NCI-H460 (cell line): ENCODE data around the gene LRCH2. TPM values are rescaled to one million over a fixed set of nuclear protein-coding genes. Genes with fewer than 3 reads are reported as not detected.
"Not testable (repeated sequence)": the region's sequence is repeated elsewhere in the genome, so short reads cannot be mapped to it uniquely, and the experiment has no call there.

ENCODE experiments used
- DNase-seq: peaks from one replicate; pipeline ENCODE4 v3.0.0-alpha.2; 2016; ENCODE audit warnings: low read depth; ENCODE audit errors: extremely low read depth
- total RNA-seq: library from RNA; depleted of rRNA; stranded (reverse); fragments of >200 nt; shearing (Covaris generic); gene quantifications from 2 replicates; pipeline ENCODE4 v1.2.3, GENCODE V29; 2014

The LRCH2 gene
- total RNA-seq, 1 experiment from 2014 or later, result 0.07 TPM

GRCh38 chrX:115214605-115215004, 19.3 kb downstream of the LRCH2 start:
- no peak for DNase-seq

DNA sequence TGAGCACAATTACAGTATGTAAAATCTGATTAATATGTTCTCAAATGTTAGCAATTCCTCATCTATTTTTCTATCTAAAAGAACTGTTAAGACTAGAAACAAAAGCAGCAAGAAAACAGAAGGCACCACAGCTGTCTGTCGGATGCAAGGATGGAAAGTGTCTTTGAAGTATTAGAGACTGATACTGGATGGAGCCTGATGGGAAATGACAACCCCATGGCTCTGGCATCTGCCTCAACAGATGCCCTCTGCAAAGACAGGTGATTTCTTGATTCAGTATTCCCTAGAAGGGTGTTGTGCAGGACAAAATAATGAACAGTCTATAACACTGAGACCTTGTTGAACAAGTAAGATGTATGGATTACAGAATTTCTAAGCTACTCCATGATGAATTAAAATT, 19.7 kb downstream of the LRCH2 start:
- DNase-seq, result no peak

GRCh38 chrX:115209547-115209946, 24.3 kb downstream of the LRCH2 start:
- DNase-seq, result not testable (repeated sequence)

DNA sequence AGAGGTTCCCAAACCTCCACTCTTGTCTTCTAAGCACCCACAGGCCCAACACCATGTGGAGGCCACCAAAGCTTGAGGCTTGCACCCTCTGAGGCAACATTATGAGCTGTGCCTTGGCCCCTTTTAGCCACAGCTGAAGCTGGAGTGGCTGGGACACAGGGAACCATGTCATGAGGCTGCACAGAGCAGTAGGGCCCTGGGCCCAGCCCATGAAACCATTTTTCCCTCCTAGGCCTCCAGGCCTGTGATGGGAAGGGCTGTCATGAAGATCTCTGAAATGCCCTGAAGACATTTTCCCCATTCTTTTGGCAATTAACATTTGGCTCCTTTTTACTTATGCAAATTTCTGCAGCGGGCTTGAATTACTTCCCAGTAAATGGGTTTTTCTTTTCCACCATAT, 29.9 kb downstream of the LRCH2 start:
- no peak for DNase-seq

GRCh38 chrX:115192244-115192700, 41.6 kb downstream of the LRCH2 start:
- DNase-seq, result no peak

- no peak for DNase-seq
These were observed 42.2 kb downstream of the LRCH2 start for GRCh38 chrX:115191490-115192243.

DNA sequence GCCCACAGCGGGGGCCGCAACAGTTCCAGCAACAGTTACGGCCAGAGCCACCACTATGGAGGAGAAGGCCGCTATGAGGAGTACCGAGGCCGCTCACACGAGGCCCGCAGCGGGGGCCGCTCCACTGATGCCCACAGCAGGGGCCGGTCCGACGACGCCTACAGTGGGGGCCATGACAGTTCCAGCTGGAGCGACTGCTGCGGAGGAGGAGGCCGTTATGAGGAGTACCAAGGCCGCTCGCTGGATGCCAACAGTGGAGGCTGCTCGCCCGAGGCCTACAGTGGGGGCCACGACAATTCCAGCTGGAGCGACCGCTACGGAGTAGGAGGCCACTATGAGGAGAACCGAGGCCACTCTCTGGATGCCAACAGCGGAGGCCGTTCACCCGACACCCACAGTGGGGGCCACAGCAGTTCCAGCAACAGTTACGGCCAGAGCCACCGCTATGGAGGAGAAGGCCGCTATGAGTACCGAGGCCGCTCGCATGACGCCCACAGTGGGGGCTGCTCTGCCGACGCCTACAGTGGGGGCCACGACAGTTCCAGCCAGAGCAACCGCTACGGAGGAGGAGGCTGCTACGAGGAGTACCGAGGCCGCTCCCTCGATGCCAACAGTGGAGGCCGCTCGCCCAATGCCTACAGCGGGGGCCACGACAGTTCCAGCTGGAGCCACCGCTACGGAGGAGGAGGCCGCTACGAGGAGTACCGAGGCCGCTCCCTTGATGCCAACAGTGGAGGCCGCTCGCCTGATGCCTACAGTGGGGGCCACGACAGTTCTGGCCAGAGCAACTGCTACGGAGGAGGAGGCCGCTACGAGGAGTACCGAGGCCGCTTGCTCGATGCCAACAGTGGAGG, 43.0 kb downstream of the LRCH2 start:
- no peak for DNase-seq

DNA sequence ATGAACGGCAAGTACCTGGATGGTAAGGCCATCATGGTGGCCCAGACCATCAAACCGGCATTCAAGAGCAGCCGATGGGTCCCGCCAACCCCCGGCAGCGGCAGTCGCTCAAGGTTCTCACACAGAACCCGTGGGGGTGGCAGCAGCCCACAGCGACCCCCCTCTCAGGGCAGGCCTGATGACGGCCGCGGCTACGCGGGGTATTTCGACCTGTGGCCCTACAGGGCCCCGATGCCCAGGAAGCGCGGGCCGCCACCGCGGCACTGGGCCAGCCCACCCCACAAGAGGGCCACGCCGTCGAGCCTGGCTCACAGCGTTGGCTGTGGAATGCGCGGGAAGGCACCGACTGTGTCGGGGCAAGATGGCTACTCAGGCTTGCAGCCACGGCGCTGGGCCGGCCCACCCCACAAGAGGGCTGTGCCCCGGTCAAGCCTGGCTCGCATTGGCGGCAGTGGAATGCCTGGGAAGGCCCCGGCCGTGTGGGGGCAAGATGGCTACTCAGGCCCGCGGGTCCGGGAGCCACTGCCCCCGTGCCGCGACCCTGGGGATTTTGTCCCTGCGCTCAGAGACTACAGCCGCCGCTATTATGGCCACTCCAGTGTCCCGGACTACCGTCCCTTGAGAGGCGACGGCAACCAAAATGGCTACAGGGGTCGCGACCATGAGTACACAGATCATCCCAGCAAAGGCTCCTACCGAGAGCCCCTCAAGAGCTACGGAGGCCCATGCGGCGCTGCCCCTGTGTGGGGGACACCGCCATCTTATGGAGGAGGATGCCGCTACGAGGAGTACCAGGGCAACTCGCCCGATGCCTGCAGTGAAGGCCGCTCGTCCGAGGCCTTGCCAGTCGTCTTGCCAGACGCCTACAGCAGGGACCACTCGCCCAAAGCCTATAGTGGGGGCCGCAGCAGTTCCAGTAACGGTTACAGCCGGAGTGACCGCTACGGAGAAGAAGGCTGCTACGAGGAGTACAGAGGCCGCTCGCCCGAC, 44.0 kb downstream of the LRCH2 start:
- DNase-seq, result no peak

DNA sequence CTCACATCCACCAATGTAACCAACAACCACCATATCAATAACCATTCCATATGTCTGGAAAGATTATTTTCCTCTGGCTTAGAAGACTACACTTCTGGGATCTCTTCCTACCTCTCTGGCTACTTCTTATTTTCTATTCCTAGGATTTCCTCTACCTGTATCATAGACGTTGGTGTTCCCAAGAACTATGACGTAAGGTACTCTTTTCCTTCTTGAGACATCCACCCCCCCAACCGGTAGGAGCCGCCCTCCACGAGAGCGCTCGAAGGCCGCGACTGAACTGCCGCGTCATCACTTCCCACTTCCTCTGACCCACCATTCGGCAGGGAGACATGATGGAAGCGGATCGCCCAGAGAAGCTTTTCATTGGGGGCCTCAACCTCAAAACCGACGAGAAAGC, 44.8 kb downstream of the LRCH2 start, which contains the start of gene RBMXL3:
Gene RBMXL3 (plus strand): TSS at position 301 of the 400 bp plus-strand sequence. CDS start 32 bp downstream, at position 333.
- no peak for DNase-seq

GRCh38 chrX:115183980-115184379, 49.9 kb downstream of the LRCH2 start:
- DNase-seq, result no peak

GRCh38 chrX:115178473-115178872, 55.4 kb downstream of the LRCH2 start:
- no peak for DNase-seq

DNA sequence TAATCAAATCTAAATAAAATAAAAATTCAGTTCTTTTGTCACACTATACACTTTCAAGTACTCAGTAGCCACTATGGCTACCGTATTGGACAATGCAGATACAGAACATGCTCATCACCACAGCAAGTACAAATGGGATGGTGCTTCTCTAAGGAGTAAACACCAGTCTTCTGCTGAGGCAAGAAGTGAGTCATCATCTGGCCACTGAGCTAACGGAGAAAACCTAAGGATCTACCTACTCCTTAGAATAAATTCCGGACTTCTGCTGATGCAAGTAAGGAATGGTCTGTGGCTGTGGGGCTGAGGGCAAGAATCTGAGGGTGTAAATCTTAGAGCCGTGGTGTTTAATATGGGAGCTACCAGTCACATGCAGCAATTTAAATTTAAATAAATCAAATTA, 56.0 kb downstream of the LRCH2 start:
- no peak for DNase-seq

GRCh38 chrX:115174548-115174947, 59.3 kb downstream of the LRCH2 start:
- DNase-seq, result no peak

DNA sequence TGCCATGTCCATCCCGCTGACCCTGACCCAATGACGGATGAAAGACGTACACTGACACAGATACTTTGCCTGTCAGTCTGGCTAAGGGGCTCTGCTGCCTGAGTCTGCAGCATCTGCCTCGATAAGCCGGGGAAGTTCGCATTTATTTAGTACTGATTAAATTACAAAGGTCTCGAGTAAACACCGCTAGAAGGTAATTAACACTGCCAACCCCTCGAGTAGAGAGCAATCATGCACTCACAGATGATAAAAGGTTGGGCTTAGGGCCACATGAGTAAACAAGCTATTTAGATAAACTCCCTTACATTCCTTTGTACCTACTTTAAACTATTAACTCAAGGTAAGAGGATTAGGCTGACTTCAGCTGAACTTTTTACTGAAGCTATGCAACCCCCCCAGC, 60.7 kb downstream of the LRCH2 start:
- no peak for DNase-seq

DNA sequence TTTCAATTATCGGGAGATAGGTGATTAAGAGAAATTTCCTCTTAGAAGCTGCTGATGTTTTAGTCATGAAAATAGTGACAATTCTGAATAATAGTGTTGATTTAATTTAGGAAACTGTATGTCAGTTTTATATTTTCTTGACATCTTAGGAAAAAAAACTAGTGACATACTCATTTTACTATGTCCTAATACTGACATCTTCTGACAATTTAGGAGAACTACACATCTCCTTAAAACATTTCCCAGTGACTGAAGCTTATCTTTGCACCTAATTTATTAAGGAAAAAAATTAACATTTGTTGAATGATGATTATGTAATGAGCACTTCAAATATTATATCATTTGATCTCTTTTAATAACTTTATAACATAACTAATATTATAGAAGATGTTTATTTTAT, 86.7 kb downstream of the LRCH2 start:
- peak; percentile 9 for DNase-seq

DNA sequence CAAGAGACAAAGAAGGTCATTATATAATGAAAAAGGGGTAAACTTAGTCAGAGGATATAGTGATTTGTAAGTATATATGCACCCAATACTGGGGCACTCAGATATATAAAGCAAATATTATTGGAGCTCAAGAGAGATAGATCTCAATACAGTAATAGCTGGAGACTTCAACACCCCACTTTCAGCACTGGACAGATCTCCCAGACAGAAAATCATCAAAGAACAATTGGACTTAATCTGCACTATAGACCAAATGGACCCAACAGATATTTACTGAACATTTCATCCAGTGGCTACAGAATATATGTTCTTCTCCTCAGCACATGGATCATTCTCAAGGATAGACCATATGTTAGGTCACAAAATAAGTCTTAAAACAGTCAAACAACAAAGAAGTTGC, 91.8 kb downstream of the LRCH2 start:
- DNase-seq, result no peak

DNA sequence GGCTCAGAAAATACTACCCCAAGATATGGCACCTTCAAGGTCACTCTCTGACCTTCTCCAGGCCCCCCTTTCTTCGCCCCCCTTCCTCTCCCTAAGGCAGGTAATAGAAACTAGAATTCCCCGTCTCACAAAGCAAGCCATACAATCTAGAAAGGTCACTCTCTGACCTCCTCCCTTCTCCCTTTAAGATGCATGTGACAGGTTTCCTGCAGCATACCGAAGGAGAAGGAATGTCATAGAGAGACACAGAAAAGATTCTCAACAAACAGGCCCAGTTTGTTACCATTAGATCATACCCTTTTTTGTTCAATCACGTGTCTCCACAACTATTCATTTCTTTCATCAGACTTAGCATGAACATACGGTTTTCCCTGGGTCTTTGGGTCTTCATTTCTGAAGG, 95.9 kb downstream of the LRCH2 start:
- no peak for DNase-seq

DNA sequence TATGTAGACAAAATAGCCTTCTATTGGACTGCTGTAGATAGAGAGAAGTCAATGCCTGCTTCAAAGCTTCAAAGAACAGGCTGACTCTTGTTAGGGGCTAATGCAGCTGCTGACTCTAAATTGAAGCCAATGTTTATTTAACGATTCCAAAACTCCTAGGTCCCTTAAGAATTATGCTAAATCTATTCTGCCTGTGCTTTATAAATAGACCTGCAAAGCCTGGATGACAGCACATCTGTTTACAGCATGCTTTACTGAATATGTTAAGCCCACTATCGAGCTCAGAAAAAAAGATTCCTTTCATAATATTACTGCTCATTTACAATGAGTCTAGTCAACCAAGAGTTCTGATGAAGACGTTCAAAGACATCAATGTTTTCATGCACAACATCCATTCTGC, 99.5 kb downstream of the LRCH2 start:
- no peak for DNase-seq

GRCh38 chrX:115112411-115112810, 121.5 kb downstream of the LRCH2 start:
- DNase-seq, result no peak

- DNase-seq, result no peak
These were observed 135.0 kb downstream of the LRCH2 start for GRCh38 chrX:115098897-115099296.

GRCh38 chrX:115093191-115093590, 140.7 kb downstream of the LRCH2 start:
- no peak for DNase-seq
